ENCODE data around the gene TMEM44. TPM values are rescaled to one million over a fixed set of nuclear protein-coding genes. Genes with fewer than 3 reads are reported as not detected.

TMEM44 gene
- total RNA-seq, 1 experiment from 2014 or later: 70.1 TPM

GRCh38 chr3:194552327-194552949 lies 80.8 kb downstream of the TMEM44 start:
- Histone ChIP-seq H3K27ac (ENCODE audit: low read length) (no peak overlapping the region), H3K36me3 (ENCODE audit: control insufficient read depth, insufficient read depth, low read length) (no peaks in the 10 kb centered on the region), H3K9me3 (ENCODE audit: control insufficient read depth, insufficient read depth, low read depth, low read length) (no peaks in the 10 kb centered on the region), H3K4me3 (ENCODE audit: low read depth in 2 of 2, low read length in 2 of 2) (no peak overlapping the region), H3K27me3 (ENCODE audit: control insufficient read depth, insufficient read depth, low read length) (no peaks in the 10 kb centered on the region), H3K4me1 (ENCODE audit: control insufficient read depth, insufficient read depth, low read length) (peaks cover 22% of the 10 kb centered on the region)
- ChIA-PET CTCF (no interaction called here), POLR2A (no interaction called here)
- no peak for ATAC-seq
- intact Hi-C loops (cut with micrococcal nuclease; ENCODE audit: unreplicated experiment) (no loop called here), in situ Hi-C loops (cut with HindIII; ENCODE audit: low pct_unique_long_range_greater_than_20kb, low sequenced_read_pairs) (no loop called here)
- TF ChIP-seq SIN3A (IDR thresholded peaks at IDR 0.05; ENCODE audit: borderline replicate concordance, insufficient read depth, low read depth, low read length) (no peak), POLR2AphosphoS5 (IDR thresholded peaks at IDR 0.05; ENCODE audit: low read depth, low read length) (no peak), REST (IDR thresholded peaks at IDR 0.05; ENCODE audit: insufficient read depth in 1 of 2, low read depth in 2 of 2, low read length in 1 of 2) (no peak), TCF7L2 (IDR thresholded peaks at IDR 0.05; ENCODE audit: low read depth, low read length) (no peak), CTCF (IDR thresholded peaks at IDR 0.05) (no peak)
- no peak for DNase-seq (ENCODE audit: low read depth, low spot score)
- no TSS peak for BruUV-seq (replicated peaks)

GRCh38 chr3:194549853-194550252 lies 83.4 kb downstream of the TMEM44 start:
- in situ Hi-C loops (cut with HindIII; ENCODE audit: low pct_unique_long_range_greater_than_20kb, low sequenced_read_pairs): no loop called here
- TF ChIP-seq CTCF (IDR thresholded peaks at IDR 0.05) (no peak), TCF7L2 (IDR thresholded peaks at IDR 0.05; ENCODE audit: low read depth, low read length) (no peak), POLR2AphosphoS5 (IDR thresholded peaks at IDR 0.05; ENCODE audit: low read depth, low read length) (no peak), REST (IDR thresholded peaks at IDR 0.05; ENCODE audit: insufficient read depth in 1 of 2, low read depth in 2 of 2, low read length in 1 of 2) (no peak), SIN3A (IDR thresholded peaks at IDR 0.05; ENCODE audit: borderline replicate concordance, insufficient read depth, low read depth, low read length) (no peak)
- DNase-seq (ENCODE audit: low read depth, low spot score) (no peak), ATAC-seq (no peak)
- Histone ChIP-seq H3K4me1 (ENCODE audit: control insufficient read depth, insufficient read depth, low read length) (peaks cover 10% of the 10 kb centered on the region; the same call in 1 of the 2 replicates), H3K36me3 (ENCODE audit: control insufficient read depth, insufficient read depth, low read length) (no peaks in the 10 kb centered on the region), H3K27me3 (ENCODE audit: control insufficient read depth, insufficient read depth, low read length) (no peaks in the 10 kb centered on the region), H3K27ac (ENCODE audit: low read length) (no peak overlapping the region), H3K9me3 (ENCODE audit: control insufficient read depth, insufficient read depth, low read depth, low read length) (no peaks in the 10 kb centered on the region; the same call in 1 of the 2 replicates), H3K4me3 (ENCODE audit: low read depth in 2 of 2, low read length in 2 of 2) (no peak overlapping the region)
- intact Hi-C loops (cut with micrococcal nuclease; ENCODE audit: unreplicated experiment): no loop called here
- BruUV-seq (replicated peaks): no TSS peak
- ChIA-PET POLR2A (no interaction called here), CTCF (no interaction called here)
